AG04450 (cell line): ENCODE data around the gene KIF26A. TPM values are rescaled to one million over a fixed set of nuclear protein-coding genes. Genes with fewer than 3 reads are reported as not detected.

ENCODE experiments used
- CTCF ChIA-PET: fragments of 300-600, 350-600 bp; formaldehyde crosslinking; extraction: SDS; loops from one replicate; lab custom pipeline; 2022; ENCODE audit warnings: antibody characterized with exemption, inconsistent platforms; lab: Charles Lee
- POLR2A ChIA-PET: fragments of 350-600 bp; formaldehyde crosslinking; extraction: SDS; loops from one replicate; lab custom pipeline; 2021; ENCODE audit warnings: antibody characterized with exemption, inconsistent platforms; lab: Yijun Ruan, JAX
- DNase-seq: peaks from one replicate; pipeline ENCODE4 v3.0.0-alpha.2; 2011; ENCODE audit warnings: low read depth, low spot score
- H3K27ac ChIP-seq: one replicate; pipeline ENCODE4 v1.5.1; 2012; ENCODE audit warnings: low read depth, low read length, control low read depth
- H3K27me3 ChIP-seq: one replicate; pipeline ENCODE4 v1.6.0; 2012; ENCODE audit warnings: low read length; ENCODE audit not compliant: control insufficient read depth, insufficient read depth
- H3K4me3 ChIP-seq: 2 replicates; pipeline ENCODE4 v1.5.1; 2011; ENCODE audit warnings: mild to moderate bottlenecking, low read depth, low read length, control low read depth
- H3K9me3 ChIP-seq: 2 replicates; pipeline ENCODE4 v1.5.1; 2012; ENCODE audit warnings: low read length; ENCODE audit not compliant: control insufficient read depth, insufficient read depth
- CTCF ChIP-seq: IDR thresholded peaks from 2 replicates; pipeline ENCODE4 v1.5.1; 2011; ENCODE audit warnings: low read depth, low read length, control low read depth, inconsistent platforms
- polyA plus RNA-seq: library from polyadenylated mRNA; depleted of rRNA; stranded (reverse); fragments of >200 nt; gene quantifications from 2 replicates; pipeline ENCODE4 v1.2.3, GENCODE V29; 2011

KIF26A gene
- polyA plus RNA-seq, 1 experiment = not detected

GRCh38 chr14:104140213-104140462 is 1.8 kb downstream of the KIF26A start:
- H3K27ac ChIP-seq = no peak overlapping the region
- ChIA-PET POLR2A (no interaction called here), CTCF (no interaction called here)
- no peak for TF ChIP-seq CTCF
- no peak for DNase-seq
- no peaks in the 10 kb centered on the region; the same call in 1 of the 2 replicates for H3K9me3 ChIP-seq
- H3K27me3 ChIP-seq = peaks cover 27% of the 10 kb centered on the region
- H3K4me3 ChIP-seq = no peak overlapping the region

- Histone ChIP-seq H3K27ac (no peak overlapping the region), H3K27me3 (peaks cover 25% of the 10 kb centered on the region), H3K9me3 (no peaks in the 10 kb centered on the region; the same call in 1 of the 2 replicates), H3K4me3 (no peak overlapping the region)
- POLR2A ChIA-PET = no interaction called here
- no peak for DNase-seq
- CTCF ChIA-PET = interaction anchor here (0.6 kb wide), 1 partner anchor 596 kb away, joined by 3 read pairs; no protein-coding TSS in a partner anchor
- no peak for TF ChIP-seq CTCF
Observed at GRCh38 chr14:104140463-104141331, 2.3 kb downstream of the KIF26A start.

GRCh38 chr14:104141621-104142091 is 3.3 kb downstream of the KIF26A start:
- POLR2A ChIA-PET = no interaction called here
- no peak for DNase-seq
- H3K4me3 ChIP-seq = no peak overlapping the region
- H3K27me3 ChIP-seq = peaks cover 21% of the 10 kb centered on the region
- CTCF ChIA-PET = interaction anchor here (0.6 kb wide), 1 partner anchor 595 kb away, joined by 3 read pairs; no protein-coding TSS in a partner anchor
- H3K9me3 ChIP-seq = no peaks in the 10 kb centered on the region; the same call in 1 of the 2 replicates
- H3K27ac ChIP-seq = no peak overlapping the region
- TF ChIP-seq CTCF = no peak

GRCh38 chr14:104142136-104142945 is 4.0 kb downstream of the KIF26A start:
- no peak for TF ChIP-seq CTCF
- POLR2A ChIA-PET = no interaction called here
- no peak for DNase-seq
- Histone ChIP-seq H3K4me3 (no peak overlapping the region), H3K27me3 (peaks cover 15% of the 10 kb centered on the region), H3K9me3 (no peaks in the 10 kb centered on the region; the same call in 1 of the 2 replicates), H3K27ac (no peak overlapping the region)
- CTCF ChIA-PET = no interaction called here
